Ovary (tissue), 9 donors: Measurements from ENCODE around the gene YAP1. TPM values are rescaled to one million over a fixed set of nuclear protein-coding genes. Genes with fewer than 3 reads are reported as not detected.

ENCODE experiments used
- DNase-seq, 5 donors: peaks; one replicate each; pipeline ENCODE4 v3.0.0-alpha.2; 2019 to 2020
- H3K27ac ChIP-seq, 2 donors: fragments of 200-600 bp; one replicate each; pipeline versions ENCODE4 v1.5.1 to v1.8.0; 2019 to 2022
- H3K27me3 ChIP-seq: fragments of 200-600 bp; one replicate; pipeline ENCODE4 v1.8.0; 2022
- H3K36me3 ChIP-seq: fragments of 200-600 bp; sonication (generic); one replicate; pipeline ENCODE4 v1.5.1; 2019
- H3K4me1 ChIP-seq: one replicate; pipeline ENCODE4 v1.8.1; 2013; ENCODE audit warnings: mild to moderate bottlenecking, moderate library complexity; ENCODE audit not compliant: insufficient read depth
- H3K4me3 ChIP-seq: fragments of 200-600 bp; sonication (generic); one replicate; pipeline ENCODE4 v1.5.1; 2017
- H3K9me3 ChIP-seq, 2 donors: fragments of 200-600 bp in 1 of 2; sonication (generic) in 1 of 2; one replicate each; pipeline versions ENCODE4 v1.5.1 to v1.8.1; 2013 to 2019; ENCODE audit warnings: mild to moderate bottlenecking in 1 of 2, moderate library complexity in 1 of 2
- EP300 ChIP-seq: sonication (generic); formaldehyde crosslinking; IDR thresholded peaks from one replicate; pipeline ENCODE4 v1.6.1; 2017; ENCODE audit warnings: antibody characterized with exemption
- POLR2A ChIP-seq: fragments of 450-650 bp; IDR thresholded peaks from one replicate; pipeline ENCODE4 v1.6.1; 2017; ENCODE audit warnings: antibody characterized with exemption, mild to moderate bottlenecking, moderate library complexity
- WGBS, 3 donors: extraction: QIAGEN DNeasy Blood & Tissue Kit in 1 of 3; methylation state at CpG; one replicate each; pipeline versions ENCODE4 v1.1.5 to v1.1.7; 2013 to 2017; 5-methylcytosine and 5-hydroxymethylcytosine counted together
- intact Hi-C, 4 donors: fragments of 100-400 bp; cut with DNase I; formaldehyde crosslinking; loops; one replicate each; pipeline versions ENCODE4 v1.11.0 to v1.15.1; 2022 to 2023
- polyA plus RNA-seq, 2 donors: library from polyadenylated mRNA; stranded (reverse); fragments of 200-250 nt in 1 of 2; fragments of 350-450 nt in 1 of 2; fragmentation: Illumina TruSeq in 1 of 2; extraction: RNeasy Lipid Tissue Mini Kit (QIAGEN cat#74804) in 1 of 2; gene quantifications; one replicate each; pipeline ENCODE4 v1.2.3, GENCODE V29; 2013 to 2014
- total RNA-seq, 7 donors: library from RNA; depleted of rRNA in 2 of 7; stranded (reverse); fragments of >200 nt in 2 of 7; fragmentation: NEBNext Ultra II Directional in 3 of 7; extraction: Animal tissue kit (Norgen Biotek cat#: 25700) in 3 of 7; gene quantifications; one replicate each; pipeline versions ENCODE4 v1.1.0 to v1.2.4, GENCODE V29; 2016 to 2023
- TF ChIP-seq, protein P1 (sequence below), 3 donors: fragments of 450-650 bp in 2 of 3; fragments of 200-600 bp in 1 of 3; IDR thresholded peaks; one replicate each; pipeline versions ENCODE4 v1.5.1 to v1.8.0; 2016 to 2022; ENCODE audit warnings: antibody characterized with exemption in 3 of 3, mild to moderate bottlenecking in 1 of 3
- donor health status: DM: no; HTN: no; CAD: no; lungs with moderate emphysema.
- donor health status: DM: no; HTN: no; CAD: no.
- donor health status: Bipolar disorder and iron deficiency.
- donor health status: DM: yes; HTN: yes; CAD: no.
- donor health status: DM: no; HTN: no; CAD: no.
- donor health status: DM: yes; HTN: yes; CAD: no.

The YAP1 gene
- total and polyA plus RNA-seq, 9 donors = 70.3 to 184 (median 147) TPM

DNA sequence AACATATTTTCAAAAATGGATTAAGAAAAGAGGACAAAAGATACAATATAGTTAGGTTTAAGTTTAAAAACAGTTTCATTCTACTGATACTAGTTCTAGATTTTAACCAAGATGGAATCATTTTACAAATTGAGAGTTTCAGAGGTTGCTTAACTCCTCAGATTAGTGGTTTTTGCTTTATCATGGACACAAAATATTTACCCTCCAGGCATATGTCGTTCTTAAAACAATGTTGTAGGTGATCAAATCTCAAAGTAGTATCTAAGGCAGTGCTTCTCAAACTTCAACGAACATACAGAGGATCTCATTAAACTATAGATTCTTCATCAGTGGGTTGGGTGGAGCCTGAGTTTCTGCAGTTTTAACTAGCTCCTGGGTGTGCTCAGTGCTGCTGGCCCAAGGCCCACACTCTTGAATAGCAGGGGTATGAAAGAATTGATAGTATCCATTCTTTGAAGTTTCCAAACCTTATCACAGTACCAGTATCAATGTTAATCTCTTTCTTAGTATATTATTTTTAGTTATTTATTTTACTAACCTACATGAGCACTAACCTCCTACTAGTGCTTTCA is 48.0 kb downstream of the YAP1 start:
- no peaks in the 10 kb centered on the region for H3K9me3 ChIP-seq
- DNase-seq = no peak
- no peaks in the 10 kb centered on the region for H3K27me3 ChIP-seq
- H3K4me3 ChIP-seq = no peak overlapping the region
- H3K4me1 ChIP-seq = peaks cover 11% of the 10 kb centered on the region
- WGBS, 3 donors = 17 to 42% (median 19%) methylated on average over 2 of the region's 2 CpGs
- TF ChIP-seq, protein P1, sequence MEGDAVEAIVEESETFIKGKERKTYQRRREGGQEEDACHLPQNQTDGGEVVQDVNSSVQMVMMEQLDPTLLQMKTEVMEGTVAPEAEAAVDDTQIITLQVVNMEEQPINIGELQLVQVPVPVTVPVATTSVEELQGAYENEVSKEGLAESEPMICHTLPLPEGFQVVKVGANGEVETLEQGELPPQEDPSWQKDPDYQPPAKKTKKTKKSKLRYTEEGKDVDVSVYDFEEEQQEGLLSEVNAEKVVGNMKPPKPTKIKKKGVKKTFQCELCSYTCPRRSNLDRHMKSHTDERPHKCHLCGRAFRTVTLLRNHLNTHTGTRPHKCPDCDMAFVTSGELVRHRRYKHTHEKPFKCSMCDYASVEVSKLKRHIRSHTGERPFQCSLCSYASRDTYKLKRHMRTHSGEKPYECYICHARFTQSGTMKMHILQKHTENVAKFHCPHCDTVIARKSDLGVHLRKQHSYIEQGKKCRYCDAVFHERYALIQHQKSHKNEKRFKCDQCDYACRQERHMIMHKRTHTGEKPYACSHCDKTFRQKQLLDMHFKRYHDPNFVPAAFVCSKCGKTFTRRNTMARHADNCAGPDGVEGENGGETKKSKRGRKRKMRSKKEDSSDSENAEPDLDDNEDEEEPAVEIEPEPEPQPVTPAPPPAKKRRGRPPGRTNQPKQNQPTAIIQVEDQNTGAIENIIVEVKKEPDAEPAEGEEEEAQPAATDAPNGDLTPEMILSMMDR (IDR thresholded peaks at IDR 0.05) = no peak
- TF ChIP-seq POLR2A (no peak), EP300 (no peak)
- intact Hi-C loops = no loop called here
- no peaks in the 10 kb centered on the region for H3K36me3 ChIP-seq
- no peak overlapping the region for H3K27ac ChIP-seq

DNA sequence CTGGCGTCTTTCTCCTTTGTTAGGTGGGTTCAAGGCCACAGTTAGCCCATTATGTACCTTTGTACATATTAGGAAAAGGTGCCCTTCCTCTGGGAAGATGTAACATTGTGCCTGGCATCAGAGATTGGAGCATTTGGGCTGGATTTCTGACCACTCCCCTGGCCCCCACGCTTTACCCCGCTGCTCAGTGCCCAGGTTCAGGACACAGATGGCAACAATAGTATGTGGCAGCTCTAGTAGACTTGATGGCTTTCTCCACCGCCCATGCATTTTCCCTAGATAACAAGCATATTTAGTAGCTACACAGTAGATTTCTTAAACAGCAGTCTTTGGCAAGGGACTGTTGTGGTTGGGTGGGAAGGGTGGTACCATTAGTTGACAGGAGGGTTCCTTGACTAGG is 53.1 kb downstream of the YAP1 start:
- no peaks in the 10 kb centered on the region for H3K36me3 ChIP-seq

DNA sequence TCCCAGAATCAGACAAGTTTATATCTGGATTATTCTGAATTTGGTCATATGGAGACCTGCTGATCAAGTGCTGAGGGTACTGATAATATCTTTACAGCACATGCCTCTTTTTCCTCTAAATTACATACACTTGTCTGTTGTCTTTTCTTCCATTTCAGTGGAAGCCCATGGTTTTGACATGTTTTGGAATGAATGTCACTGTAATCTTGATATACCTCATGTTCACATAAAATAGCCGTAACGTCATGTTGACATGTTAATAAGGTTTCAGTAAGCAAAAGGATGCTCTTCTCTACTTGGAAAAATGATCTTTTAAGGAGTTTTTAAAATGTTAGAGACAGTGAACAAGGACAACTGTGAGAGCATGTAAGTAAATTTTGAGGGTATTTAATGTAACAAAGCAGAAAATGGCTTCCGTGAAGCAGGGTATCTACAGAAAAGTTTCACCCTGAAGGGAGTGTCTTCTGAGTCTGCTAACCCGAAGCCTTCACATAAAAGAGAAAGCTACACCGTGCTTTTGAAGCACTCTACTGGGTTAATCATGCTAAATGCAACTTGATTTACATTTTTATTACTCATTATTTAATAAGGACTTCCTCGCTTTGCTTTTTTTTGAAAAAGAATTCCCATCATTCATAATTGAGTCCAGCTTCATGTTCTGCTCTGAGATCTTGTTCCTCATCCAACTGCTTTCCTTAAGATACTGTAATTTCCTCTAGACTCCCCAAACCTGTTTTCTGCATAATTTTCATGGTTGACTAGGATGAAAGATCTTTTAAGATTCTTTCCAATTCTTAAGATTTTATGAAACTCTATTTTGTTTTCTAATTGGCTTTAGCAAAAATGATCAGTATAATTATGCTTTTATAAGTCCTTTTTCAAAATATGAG is 56.2 kb downstream of the YAP1 start:
- no peaks in the 10 kb centered on the region for H3K36me3 ChIP-seq
- 72 to 76% (median 73%) methylated on average over 6 of the region's 6 CpGs for WGBS, 3 donors
- TF ChIP-seq, protein P1 (IDR thresholded peaks at IDR 0.05) = no peak
- TF ChIP-seq EP300 (no peak), POLR2A (no peak)
- H3K4me1 ChIP-seq = peaks cover 5% of the 10 kb centered on the region
- H3K27ac ChIP-seq = no peak overlapping the region
- H3K9me3 ChIP-seq = no peaks in the 10 kb centered on the region
- intact Hi-C loops = no loop called here
- no peak overlapping the region for H3K4me3 ChIP-seq
- no peak for DNase-seq
- no peaks in the 10 kb centered on the region for H3K27me3 ChIP-seq

More for the DNA sequence above, 53.1 kb downstream of the YAP1 start:
- 79 to 91% (median 89%) methylated on average over 4 of the region's 4 CpGs for WGBS, 3 donors
- H3K27ac ChIP-seq = no peak overlapping the region
- intact Hi-C loops = no loop called here
- no peak overlapping the region for H3K4me3 ChIP-seq
- no peaks in the 10 kb centered on the region for H3K27me3 ChIP-seq
- no peak for TF ChIP-seq POLR2A
- TF ChIP-seq EP300 = no peak
- TF ChIP-seq, protein P1 (IDR thresholded peaks at IDR 0.05) = no peak
- DNase-seq = no peak
- H3K4me1 ChIP-seq = peaks cover 3% of the 10 kb centered on the region
- no peaks in the 10 kb centered on the region for H3K9me3 ChIP-seq

DNA sequence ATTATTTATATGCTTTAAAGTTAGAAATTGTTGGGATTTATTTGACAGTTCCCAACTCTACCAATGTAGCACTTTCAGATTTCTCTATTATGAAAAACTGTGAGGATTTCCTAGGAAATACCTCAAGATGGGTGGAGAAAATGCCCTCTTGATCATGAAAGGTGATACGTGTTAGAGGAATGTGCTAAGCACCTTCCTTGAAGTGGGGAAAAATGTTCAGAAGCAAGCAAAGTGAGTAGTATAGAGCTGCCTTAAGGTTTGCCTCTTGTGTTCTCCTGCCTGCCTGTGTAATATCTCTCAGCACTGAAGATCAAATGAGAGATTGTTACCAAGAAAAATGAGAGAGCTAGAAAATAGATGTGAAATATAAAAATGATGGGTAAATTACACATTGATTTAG is 58.2 kb downstream of the YAP1 start:
- no peak overlapping the region for H3K4me3 ChIP-seq
- WGBS, 3 donors = 76 to 82% (median 81%) methylated on average over 1 of the region's 1 CpG
- no peak for DNase-seq
- peaks cover 3% of the 10 kb centered on the region for H3K4me1 ChIP-seq
- no peak overlapping the region for H3K27ac ChIP-seq
- intact Hi-C loops = no loop called here
- H3K9me3 ChIP-seq = no peaks in the 10 kb centered on the region
- no peaks in the 10 kb centered on the region for H3K27me3 ChIP-seq
- TF ChIP-seq EP300 (no peak), POLR2A (no peak)
- TF ChIP-seq, protein P1 (IDR thresholded peaks at IDR 0.05) = no peak
- no peaks in the 10 kb centered on the region for H3K36me3 ChIP-seq
